Esophagus muscularis mucosa (tissue), 4 donors: Measurements from ENCODE around the gene FURIN.
"Not testable (repeated sequence)": the region's sequence is repeated elsewhere in the genome, so short reads cannot be mapped to it uniquely, and the experiment has no call there.

Experiments used
- EP300 ChIP-seq: sonication (generic); formaldehyde crosslinking; IDR thresholded peaks from one replicate; pipeline ENCODE4 v1.6.1; 2017; ENCODE audit warnings: antibody characterized with exemption
- POLR2A ChIP-seq: fragments of 450-650 bp; IDR thresholded peaks from one replicate; pipeline ENCODE4 v1.6.1; 2017; ENCODE audit warnings: antibody characterized with exemption, moderate library complexity, mild to moderate bottlenecking, low read depth
- POLR2AphosphoS5 ChIP-seq, 2 donors: sonication (generic); formaldehyde crosslinking; IDR thresholded peaks; one replicate each; pipeline ENCODE4 v1.6.1; 2017; ENCODE audit warnings: antibody characterized with exemption in 2 of 2
- TF ChIP-seq, protein P1 (sequence below), 3 experiments: fragments of 200-600 bp in 2 of 3; fragments of 450-650 bp in 1 of 3; sonication (generic) in 2 of 3; IDR thresholded peaks; one replicate each; pipeline ENCODE4 v1.5.1; 2017 to 2019; ENCODE audit warnings: antibody characterized with exemption in 3 of 3, mild to moderate bottlenecking in 2 of 3, moderate library complexity in 1 of 3

GRCh38 chr15:90926766-90927165 is 58.4 kb downstream of the FURIN start:
- TF ChIP-seq, protein P1, sequence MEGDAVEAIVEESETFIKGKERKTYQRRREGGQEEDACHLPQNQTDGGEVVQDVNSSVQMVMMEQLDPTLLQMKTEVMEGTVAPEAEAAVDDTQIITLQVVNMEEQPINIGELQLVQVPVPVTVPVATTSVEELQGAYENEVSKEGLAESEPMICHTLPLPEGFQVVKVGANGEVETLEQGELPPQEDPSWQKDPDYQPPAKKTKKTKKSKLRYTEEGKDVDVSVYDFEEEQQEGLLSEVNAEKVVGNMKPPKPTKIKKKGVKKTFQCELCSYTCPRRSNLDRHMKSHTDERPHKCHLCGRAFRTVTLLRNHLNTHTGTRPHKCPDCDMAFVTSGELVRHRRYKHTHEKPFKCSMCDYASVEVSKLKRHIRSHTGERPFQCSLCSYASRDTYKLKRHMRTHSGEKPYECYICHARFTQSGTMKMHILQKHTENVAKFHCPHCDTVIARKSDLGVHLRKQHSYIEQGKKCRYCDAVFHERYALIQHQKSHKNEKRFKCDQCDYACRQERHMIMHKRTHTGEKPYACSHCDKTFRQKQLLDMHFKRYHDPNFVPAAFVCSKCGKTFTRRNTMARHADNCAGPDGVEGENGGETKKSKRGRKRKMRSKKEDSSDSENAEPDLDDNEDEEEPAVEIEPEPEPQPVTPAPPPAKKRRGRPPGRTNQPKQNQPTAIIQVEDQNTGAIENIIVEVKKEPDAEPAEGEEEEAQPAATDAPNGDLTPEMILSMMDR (IDR thresholded peaks at IDR 0.05) = not testable (repeated sequence)
- not testable (repeated sequence) for TF ChIP-seq EP300; POLR2A; POLR2AphosphoS5 (IDR thresholded peaks at IDR 0.05)
